Prostate gland (tissue), 2 donors: ENCODE data around the gene VAV2.

Source experiments
- CTCF ChIP-seq, 4 experiments: fragments of 200-600 bp in 2 of 4; fragments of 450-650 bp in 2 of 4; sonication (generic) in 2 of 4; IDR thresholded peaks; 1 replicate in 3 of 4; 2 replicates in 1 of 4; pipeline ENCODE4 v1.5.1; 2016 to 2019; ENCODE audit warnings: antibody characterized with exemption in 4 of 4, mild to moderate bottlenecking in 2 of 4, moderate library complexity in 2 of 4
- POLR2A ChIP-seq: fragments of 450-650 bp; IDR thresholded peaks from one replicate; pipeline ENCODE4 v1.6.1; 2016; ENCODE audit warnings: antibody characterized with exemption, mild to moderate bottlenecking
- POLR2AphosphoS5 ChIP-seq: sonication (generic); formaldehyde crosslinking; IDR thresholded peaks from one replicate; pipeline ENCODE4 v1.6.1; 2017; ENCODE audit warnings: antibody characterized with exemption

GRCh38 chr9:133803745-133804144 lies 188.4 kb downstream of the VAV2 start:
- no peak for TF ChIP-seq CTCF (IDR thresholded peaks at IDR 0.05)
- TF ChIP-seq POLR2A: no peak
- TF ChIP-seq POLR2AphosphoS5: no peak
